ENCODE results near the gene TCEA2.
A peak's percentile ranks its signal among the peaks of the same experiment; 100 is the strongest.

TCEA2 gene

GRCh38 chr20:64062596-64063388, at the start of gene TCEA2:
TSS of gene TCEA2 (plus strand) at chr20:64063198. CDS start at chr20:64063313, 115 bp downstream.
- Histone ChIP-seq H3K4me2 (ENCODE audit: low read depth, low read length, poor library complexity, severe bottlenecking) (peak within 1 kb of the TSS; percentile 85), H3K9me3 (ENCODE audit: insufficient read depth, low read length) (no peaks in the 10 kb centered on the region), H3K79me2 (ENCODE audit: insufficient read depth, low read length) (no peaks in the 10 kb centered on the region), H3K27me3 (ENCODE audit: low read length) (no peaks in the 10 kb centered on the region), H3K36me3 (ENCODE audit: low read length) (no peaks in the 10 kb centered on the region), H4K20me1 (ENCODE audit: low read depth, low read length) (no peaks in the 10 kb centered on the region), H3K9me2 (replicated peaks; ENCODE audit: insufficient read depth, low read length) (no peaks in the 10 kb centered on the region), H3K9ac (ENCODE audit: low read length) (peak within 1 kb of the TSS; percentile 74), H3K27ac (ENCODE audit: low read depth, low read length) (no peak within 1 kb of the TSS), H3F3A (ENCODE audit: insufficient read depth) (no peaks in the 10 kb centered on the region), H3K4me3 (ENCODE audit: insufficient read depth, low read length, poor library complexity, severe bottlenecking) (peak within 1 kb of the TSS; percentile 81), H2AFZ (ENCODE audit: low read depth, low read length, severe bottlenecking) (peak within 1 kb of the TSS; percentile 95)
- TF ChIP-seq EZH2phosphoT487 (conservative IDR thresholded peaks at IDR 0.05; ENCODE audit: low read length) (no peak), CTCF (IDR thresholded peaks at IDR 0.05; ENCODE audit: insufficient read depth, low read length, poor library complexity, severe bottlenecking) (no peak)

GRCh38 chr20:64015635-64016034, 47.4 kb upstream of the TCEA2 start:
- Histone ChIP-seq H3K4me2 (ENCODE audit: low read depth, low read length, poor library complexity, severe bottlenecking) (no peak overlapping the region), H3K9me2 (replicated peaks; ENCODE audit: insufficient read depth, low read length) (no peaks in the 10 kb centered on the region), H2AFZ (ENCODE audit: low read depth, low read length, severe bottlenecking) (no peak overlapping the region), H3K79me2 (ENCODE audit: insufficient read depth, low read length) (no peaks in the 10 kb centered on the region), H3K36me3 (ENCODE audit: low read length) (peaks cover 8% of the 10 kb centered on the region; the same call in 1 of the 2 replicates), H3K4me3 (ENCODE audit: insufficient read depth, low read length, poor library complexity, severe bottlenecking) (no peak overlapping the region), H3K9me3 (ENCODE audit: insufficient read depth, low read length) (no peaks in the 10 kb centered on the region), H4K20me1 (ENCODE audit: low read depth, low read length) (no peaks in the 10 kb centered on the region), H3K27ac (ENCODE audit: low read depth, low read length) (no peak overlapping the region), H3K9ac (ENCODE audit: low read length) (no peak overlapping the region), H3K27me3 (ENCODE audit: low read length) (no peaks in the 10 kb centered on the region), H3F3A (ENCODE audit: insufficient read depth) (peaks cover 9% of the 10 kb centered on the region; the same call in 1 of the 2 replicates)
- TF ChIP-seq EZH2phosphoT487 (conservative IDR thresholded peaks at IDR 0.05; ENCODE audit: low read length), result no peak
- TF ChIP-seq CTCF (IDR thresholded peaks at IDR 0.05; ENCODE audit: insufficient read depth, low read length, poor library complexity, severe bottlenecking), result no peak

- H3K9ac ChIP-seq (ENCODE audit: low read length), result no peak overlapping the region
- H3K79me2 ChIP-seq (ENCODE audit: insufficient read depth, low read length), result no peaks in the 10 kb centered on the region
- H3K9me3 ChIP-seq (ENCODE audit: insufficient read depth, low read length), result no peaks in the 10 kb centered on the region
- no peak overlapping the region for H3K4me2 ChIP-seq (ENCODE audit: low read depth, low read length, poor library complexity, severe bottlenecking)
- no peaks in the 10 kb centered on the region for H3F3A ChIP-seq (ENCODE audit: insufficient read depth)
- H3K9me2 ChIP-seq (replicated peaks; ENCODE audit: insufficient read depth, low read length), result no peaks in the 10 kb centered on the region
- TF ChIP-seq CTCF (IDR thresholded peaks at IDR 0.05; ENCODE audit: insufficient read depth, low read length, poor library complexity, severe bottlenecking), result no peak
- no peak for TF ChIP-seq EZH2phosphoT487 (conservative IDR thresholded peaks at IDR 0.05; ENCODE audit: low read length)
- H4K20me1 ChIP-seq (ENCODE audit: low read depth, low read length), result no peaks in the 10 kb centered on the region
- no peaks in the 10 kb centered on the region for H3K27me3 ChIP-seq (ENCODE audit: low read length)
- no peak overlapping the region for H3K4me3 ChIP-seq (ENCODE audit: insufficient read depth, low read length, poor library complexity, severe bottlenecking)
- no peaks in the 10 kb centered on the region for H3K36me3 ChIP-seq (ENCODE audit: low read length)
- no peak overlapping the region for H3K27ac ChIP-seq (ENCODE audit: low read depth, low read length)
- no peak overlapping the region for H2AFZ ChIP-seq (ENCODE audit: low read depth, low read length, severe bottlenecking)
These were observed 41.6 kb upstream of the TCEA2 start for GRCh38 chr20:64021124-64021975.
